ENCODE data around the gene TFE3.

GRCh38 chrX:49060914-49061313 is 17.8 kb upstream of the TFE3 start:
- no peak for TF ChIP-seq CTCF (IDR thresholded peaks at IDR 0.05)
- no peak for TF ChIP-seq POLR2A (IDR thresholded peaks at IDR 0.05)

All from body of pancreas (tissue), 4 donors.